ENCODE data around the gene PPTC7. TPM values are rescaled to one million over a fixed set of nuclear protein-coding genes. Genes with fewer than 3 reads are reported as not detected.
A peak's percentile ranks its signal among the peaks of the same experiment; 100 is the strongest.
"Not testable (repeated sequence)": the region's sequence is repeated elsewhere in the genome, so short reads cannot be mapped to it uniquely, and the experiment has no call there.

Gene PPTC7
- total RNA-seq, 3 donors from 2014 or later: 74.2 to 76.4 (median 74.4) TPM

DNA sequence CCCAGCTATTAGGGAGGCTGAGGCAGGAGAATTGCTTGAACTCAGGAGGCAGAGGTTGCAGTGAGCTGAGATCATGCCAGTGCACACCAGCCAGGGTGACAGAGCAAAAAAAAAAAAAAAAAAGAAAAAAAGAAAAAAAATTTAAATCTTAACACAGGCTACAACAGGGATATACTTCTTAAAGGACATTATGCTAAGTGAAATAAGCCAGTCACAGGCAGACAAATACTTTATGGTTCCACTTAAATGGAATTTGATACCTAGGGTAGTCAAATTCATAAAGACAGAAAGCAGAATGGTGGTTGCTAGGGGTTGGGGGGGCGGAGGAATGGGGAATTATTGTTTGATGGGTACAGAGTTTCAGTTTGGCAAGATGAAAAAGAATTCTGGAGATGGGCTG is 14.8 kb upstream of the PPTC7 start:
- Mint-ChIP-seq H3K27me3 (ENCODE audit: low read depth) (no peaks in the 10 kb centered on the region), H3K36me3 (ENCODE audit: insufficient read depth) (no peaks in the 10 kb centered on the region), H3K9me3 (no peaks in the 10 kb centered on the region), H3K4me1 (ENCODE audit: low read depth) (peaks cover 8% of the 10 kb centered on the region), H3K4me3 (no peak overlapping the region)
- ATAC-seq: no peak
- DNase-seq: no peak

DNA sequence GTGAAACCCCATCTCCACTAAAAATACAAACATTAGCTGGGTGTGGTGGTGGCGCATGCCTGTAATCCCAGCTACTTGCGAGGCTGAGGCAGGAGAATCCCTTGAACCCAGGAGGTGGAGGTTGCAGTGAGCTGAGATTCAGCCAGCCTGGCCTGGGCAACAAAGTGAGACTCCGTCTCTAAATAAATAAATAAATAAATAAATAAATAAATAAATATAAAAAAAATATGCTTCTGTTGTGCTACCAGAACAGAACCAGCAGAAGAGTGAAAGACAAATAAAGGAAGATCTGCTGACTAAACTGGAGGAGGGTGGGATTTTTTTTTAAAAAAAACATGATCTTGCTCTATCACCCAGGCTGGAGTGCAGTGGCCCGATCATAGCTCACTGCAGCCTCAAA is 9.8 kb upstream of the PPTC7 start:
- not testable (repeated sequence) for DNase-seq; H3K27me3 Mint-ChIP-seq (ENCODE audit: low read depth); H3K9me3 Mint-ChIP-seq; H3K36me3 Mint-ChIP-seq (ENCODE audit: insufficient read depth); ATAC-seq; H3K4me3 Mint-ChIP-seq
- H3K4me1 Mint-ChIP-seq (ENCODE audit: low read depth): peaks cover 21% of the 10 kb centered on the region

DNA sequence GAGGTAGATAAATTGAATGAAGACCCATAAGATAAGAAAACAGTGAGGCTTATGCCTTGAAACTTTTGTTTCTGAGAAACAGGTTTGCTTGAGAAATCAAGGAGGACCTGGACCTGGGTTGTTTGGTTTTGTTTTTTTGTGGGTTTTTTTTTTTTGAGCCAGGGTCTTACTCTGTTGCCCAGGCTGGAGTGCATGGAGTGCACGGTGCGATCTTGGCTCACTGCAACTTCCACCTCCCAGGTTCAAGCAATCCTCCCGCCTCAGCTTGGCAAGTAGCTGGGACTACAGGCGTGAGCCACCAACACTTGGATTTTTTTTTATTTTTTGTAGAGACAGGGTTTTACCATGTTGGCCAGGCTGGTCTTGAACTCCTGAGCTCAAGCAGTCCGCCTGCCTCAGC is 9.0 kb upstream of the PPTC7 start:
- DNase-seq (no peak), ATAC-seq (no peak)
- H3K27me3 Mint-ChIP-seq (ENCODE audit: low read depth): no peaks in the 10 kb centered on the region
- H3K4me3 Mint-ChIP-seq: no peak overlapping the region
- no peaks in the 10 kb centered on the region for H3K9me3 Mint-ChIP-seq
- no peaks in the 10 kb centered on the region for H3K36me3 Mint-ChIP-seq (ENCODE audit: insufficient read depth)
- H3K4me1 Mint-ChIP-seq (ENCODE audit: low read depth): peaks cover 21% of the 10 kb centered on the region

DNA sequence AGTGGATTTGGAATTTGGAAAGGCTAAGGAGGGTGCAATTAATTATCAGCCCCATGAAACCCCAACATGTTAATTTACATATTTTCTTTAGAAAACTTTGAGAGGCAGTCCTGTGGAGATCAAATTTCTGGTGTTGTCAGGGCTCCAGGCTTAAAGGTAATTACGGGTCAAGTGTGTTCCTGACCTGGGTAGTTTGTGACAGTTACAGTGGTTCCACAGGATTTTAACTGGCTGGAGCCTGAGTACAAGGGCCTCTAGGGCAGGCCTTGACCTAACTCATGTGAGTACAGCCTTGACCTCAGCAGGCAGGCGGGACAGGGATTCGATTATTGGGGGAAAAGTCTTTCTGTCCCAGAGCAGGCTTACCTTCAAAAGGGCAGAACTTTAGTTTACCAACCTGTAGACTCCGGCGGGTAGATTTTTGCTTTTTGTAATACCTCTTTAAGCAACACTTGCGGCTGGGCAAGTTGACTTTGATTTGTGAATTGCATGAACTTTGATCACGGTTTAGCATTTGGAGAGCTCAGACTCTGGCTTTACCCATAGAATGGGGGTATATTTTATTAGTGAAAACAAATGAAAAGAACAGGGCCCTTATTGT is 8.4 kb upstream of the PPTC7 start:
- Mint-ChIP-seq H3K27me3 (ENCODE audit: low read depth) (no peaks in the 10 kb centered on the region), H3K9me3 (no peaks in the 10 kb centered on the region), H3K36me3 (ENCODE audit: insufficient read depth) (no peaks in the 10 kb centered on the region), H3K4me1 (ENCODE audit: low read depth) (peaks cover 21% of the 10 kb centered on the region), H3K4me3 (no peak overlapping the region)
- ATAC-seq (no peak), DNase-seq (no peak)

DNA sequence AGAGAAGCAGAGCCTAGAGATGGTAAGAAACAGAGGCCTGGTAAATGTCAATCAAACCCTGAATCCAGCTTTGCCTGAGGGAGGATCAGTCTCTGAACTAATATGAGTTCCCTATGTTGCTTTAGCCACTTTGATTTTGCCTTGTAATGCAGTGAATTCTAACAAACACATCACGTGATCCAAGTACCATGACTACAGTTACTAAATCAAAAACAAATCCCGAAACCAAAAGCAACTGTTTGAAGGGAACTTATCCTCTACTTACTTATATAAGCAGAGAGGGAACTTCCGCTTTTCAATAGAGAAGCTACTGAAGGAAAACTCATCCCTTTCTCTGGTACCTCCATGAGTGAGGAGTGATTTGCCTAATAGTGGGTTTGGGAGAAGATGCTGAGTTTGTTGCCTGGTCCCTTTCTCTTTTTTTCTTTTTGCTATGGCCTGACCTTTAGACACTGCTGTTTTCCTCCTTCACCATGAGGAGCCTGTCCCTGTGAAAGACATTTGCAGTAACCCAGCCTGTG is 7.7 kb upstream of the PPTC7 start:
- Mint-ChIP-seq H3K4me3 (no peak overlapping the region), H3K36me3 (ENCODE audit: insufficient read depth) (no peaks in the 10 kb centered on the region), H3K4me1 (ENCODE audit: low read depth) (peaks cover 22% of the 10 kb centered on the region), H3K9me3 (no peaks in the 10 kb centered on the region), H3K27me3 (ENCODE audit: low read depth) (no peaks in the 10 kb centered on the region)
- no peak for DNase-seq
- ATAC-seq: peak; percentile 87 to 93

DNA sequence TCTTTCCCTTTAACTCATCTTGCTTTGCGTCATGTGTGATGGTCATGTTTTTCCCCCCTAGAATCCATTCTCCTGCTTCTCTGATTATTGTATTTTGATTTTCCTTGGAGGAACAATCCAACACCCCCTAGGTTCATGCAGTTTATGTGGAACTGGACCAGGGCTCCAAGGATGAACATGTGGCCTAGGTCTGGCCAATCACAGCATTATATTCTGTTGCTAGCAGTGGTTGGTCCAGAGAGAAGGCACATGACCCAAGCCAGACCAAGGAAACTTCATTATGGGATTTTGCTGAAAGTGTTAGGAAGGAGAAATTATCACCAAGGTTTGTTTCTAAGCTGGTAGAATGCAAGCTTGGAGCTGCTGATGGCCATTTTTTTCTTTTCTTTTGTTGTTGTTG is 6.9 kb upstream of the PPTC7 start:
- ATAC-seq: no peak
- H3K4me3 Mint-ChIP-seq: no peak overlapping the region
- H3K27me3 Mint-ChIP-seq (ENCODE audit: low read depth): no peaks in the 10 kb centered on the region
- no peaks in the 10 kb centered on the region for H3K36me3 Mint-ChIP-seq (ENCODE audit: insufficient read depth)
- H3K9me3 Mint-ChIP-seq: no peaks in the 10 kb centered on the region
- no peak for DNase-seq
- peaks cover 30% of the 10 kb centered on the region for H3K4me1 Mint-ChIP-seq (ENCODE audit: low read depth)

DNA sequence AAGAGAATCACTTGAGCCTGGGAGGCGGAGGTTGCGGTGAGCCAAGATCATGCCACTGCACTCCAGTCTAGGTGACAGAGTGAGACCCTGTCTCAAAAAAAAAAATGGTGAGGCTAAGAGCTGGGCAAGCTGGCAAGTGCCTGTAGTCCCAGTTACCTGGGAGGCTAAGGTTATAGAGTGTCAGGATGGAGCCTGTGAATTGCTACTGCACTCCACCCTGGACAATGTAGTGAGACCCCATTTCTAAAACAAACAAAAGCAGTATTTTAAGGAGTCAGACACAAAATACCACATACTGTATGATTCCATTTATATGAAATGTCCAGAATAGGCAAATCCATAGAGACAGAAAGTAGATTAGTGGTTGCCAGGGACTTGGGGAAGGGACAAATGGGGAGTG is 4.0 kb upstream of the PPTC7 start:
- not testable (repeated sequence) for H3K4me3 Mint-ChIP-seq; H3K9me3 Mint-ChIP-seq; H3K27me3 Mint-ChIP-seq (ENCODE audit: low read depth); H3K36me3 Mint-ChIP-seq (ENCODE audit: insufficient read depth); ATAC-seq; DNase-seq
- H3K4me1 Mint-ChIP-seq (ENCODE audit: low read depth): peaks cover 48% of the 10 kb centered on the region

DNA sequence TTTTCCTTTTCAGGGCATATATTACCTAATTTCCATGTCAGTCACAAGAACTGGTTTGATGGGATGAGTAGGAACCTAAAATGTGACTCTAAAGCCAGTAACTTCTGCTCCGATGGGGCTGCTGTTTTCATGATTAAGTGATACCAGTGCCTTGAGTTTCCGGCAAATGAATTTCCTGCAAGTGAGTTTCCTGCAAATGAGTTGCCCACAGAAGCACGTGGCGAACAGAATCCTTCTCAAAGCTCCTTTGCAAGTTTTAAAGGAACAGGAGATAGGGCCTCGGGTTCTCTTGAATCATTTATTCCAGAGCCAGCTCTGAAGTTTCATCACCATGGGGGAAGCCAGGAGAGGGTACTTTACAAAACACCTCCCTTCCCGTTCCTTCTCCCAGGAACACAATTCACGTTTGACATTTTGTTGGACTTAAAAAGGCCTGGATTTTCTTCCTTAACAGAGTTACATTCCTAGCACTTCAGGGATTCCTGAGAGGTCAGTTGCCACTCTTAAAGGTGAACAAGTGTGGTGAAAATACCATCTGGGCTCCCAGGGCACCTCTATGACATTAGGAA is 2.2 kb upstream of the PPTC7 start:
- ATAC-seq (no peak), DNase-seq (peak; percentile 29)
- Mint-ChIP-seq H3K4me3 (peak overlapping the region; percentile 54), H3K9me3 (no peaks in the 10 kb centered on the region), H3K36me3 (ENCODE audit: insufficient read depth) (peaks cover 9% of the 10 kb centered on the region), H3K27me3 (ENCODE audit: low read depth) (no peaks in the 10 kb centered on the region), H3K4me1 (ENCODE audit: low read depth) (peaks cover 47% of the 10 kb centered on the region)

DNA sequence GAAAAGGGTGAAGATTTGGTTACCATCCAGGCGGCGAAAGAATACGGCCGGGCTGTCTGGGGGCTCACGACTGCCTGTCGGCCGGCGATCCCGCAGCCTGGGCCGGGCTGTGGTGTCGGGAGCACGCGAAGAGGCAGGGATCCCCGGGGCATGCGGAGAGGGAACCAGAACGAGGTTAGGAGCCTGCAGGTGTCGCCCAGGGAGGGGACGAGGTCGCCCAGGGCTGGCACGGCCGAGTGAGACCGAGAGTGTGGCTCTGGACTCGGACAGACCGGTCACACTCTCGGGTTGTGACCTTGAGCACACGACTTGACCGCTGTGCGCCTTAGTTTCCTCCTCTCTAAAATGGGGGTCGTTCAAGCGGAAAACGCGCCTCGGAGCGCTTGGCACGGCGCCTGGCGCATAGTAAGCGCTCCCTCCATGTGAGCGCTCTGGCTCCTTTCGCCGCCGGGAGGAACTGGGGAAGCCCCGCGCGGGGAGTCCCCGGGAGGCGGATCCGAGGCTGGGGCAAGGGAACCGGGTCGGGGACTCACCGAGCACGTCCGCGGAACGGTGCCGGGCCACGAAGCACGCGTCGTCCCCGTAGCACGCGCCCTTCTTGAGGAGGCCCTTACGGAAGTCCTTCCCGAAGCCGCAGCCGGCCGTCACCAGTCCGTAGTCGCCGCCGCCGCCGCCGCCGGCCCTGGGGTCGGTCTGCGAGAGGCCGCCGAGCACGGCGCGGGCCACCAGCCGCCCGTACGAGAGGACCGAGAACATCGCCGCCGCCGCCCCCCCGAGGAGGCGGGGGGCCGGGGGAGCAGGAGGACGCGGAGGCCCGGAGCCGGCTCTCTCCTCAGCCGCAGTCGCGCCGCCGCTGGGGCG is 612 bp downstream of the PPTC7 start:
- Mint-ChIP-seq H3K9me3 (no peaks in the 10 kb centered on the region), H3K4me3 (peak overlapping the region; percentile 92), H3K27me3 (ENCODE audit: low read depth) (no peaks in the 10 kb centered on the region), H3K4me1 (ENCODE audit: low read depth) (peaks cover 70% of the 10 kb centered on the region), H3K36me3 (ENCODE audit: insufficient read depth) (peaks cover 12% of the 10 kb centered on the region)
- DNase-seq (peak; percentile 83), ATAC-seq (peak; percentile 47 to 52)

DNA sequence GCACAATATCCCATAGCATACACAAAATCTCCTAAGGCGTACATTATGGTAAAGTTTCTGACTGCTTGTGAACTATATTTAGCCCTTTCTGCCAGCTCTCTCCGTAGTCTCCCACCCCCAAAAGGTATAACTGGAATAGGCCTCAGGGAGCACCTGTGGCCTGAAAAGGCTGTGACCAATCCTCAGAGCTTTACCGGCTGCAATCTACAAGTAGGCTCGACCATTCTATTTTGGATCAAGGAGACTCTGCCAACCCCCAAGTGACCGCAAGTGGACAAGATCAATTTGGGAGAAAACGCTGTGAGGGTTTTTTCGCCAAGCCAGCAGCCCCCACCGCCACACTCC is 1.2 kb downstream of the PPTC7 start:
- Mint-ChIP-seq H3K36me3 (ENCODE audit: insufficient read depth) (peaks cover 12% of the 10 kb centered on the region), H3K4me3 (peak overlapping the region; percentile 92), H3K27me3 (ENCODE audit: low read depth) (no peaks in the 10 kb centered on the region), H3K9me3 (no peaks in the 10 kb centered on the region), H3K4me1 (ENCODE audit: low read depth) (peaks cover 74% of the 10 kb centered on the region)
- DNase-seq (no peak), ATAC-seq (no peak)

DNA sequence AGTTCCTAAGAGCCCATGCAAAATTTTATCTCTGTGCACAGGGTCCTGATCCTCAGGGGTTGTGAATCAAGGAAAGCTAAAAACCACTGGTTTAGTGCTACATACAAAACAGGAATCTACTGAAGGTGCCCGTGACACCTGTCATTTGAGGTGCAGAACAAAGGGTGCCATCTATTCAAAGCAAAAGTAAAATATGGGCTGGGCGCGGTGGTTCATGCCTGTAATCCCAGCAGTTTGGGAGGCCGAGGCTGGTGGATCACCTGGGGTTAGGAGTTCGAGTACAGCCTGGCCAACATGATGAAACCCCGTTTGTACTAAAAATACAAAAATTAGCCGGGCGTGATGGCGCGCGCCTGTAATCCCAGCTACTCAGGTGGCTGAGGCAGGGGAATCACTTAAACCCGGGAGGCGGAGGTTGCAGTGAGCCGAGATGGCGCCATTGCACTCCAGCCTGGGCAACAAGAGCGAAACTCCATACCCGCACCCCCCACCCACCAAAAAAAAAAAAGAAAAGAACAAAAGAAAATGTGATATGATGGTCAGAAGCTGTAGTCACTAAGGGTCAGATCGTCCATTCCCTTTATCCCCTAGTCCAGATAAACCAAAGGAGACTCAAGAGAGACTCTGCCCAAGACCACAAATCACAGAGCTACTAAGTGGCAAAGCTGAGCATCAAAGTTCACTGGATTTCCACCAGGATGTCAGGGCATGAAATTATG is 3.4 kb downstream of the PPTC7 start:
- H3K4me1 Mint-ChIP-seq (ENCODE audit: low read depth): peaks cover 80% of the 10 kb centered on the region
- peak overlapping the region; percentile 92 for H3K4me3 Mint-ChIP-seq
- H3K36me3 Mint-ChIP-seq (ENCODE audit: insufficient read depth): peaks cover 16% of the 10 kb centered on the region
- ATAC-seq (no peak), DNase-seq (no peak)
- H3K27me3 Mint-ChIP-seq (ENCODE audit: low read depth): no peaks in the 10 kb centered on the region
- H3K9me3 Mint-ChIP-seq: peaks cover 3% of the 10 kb centered on the region

DNA sequence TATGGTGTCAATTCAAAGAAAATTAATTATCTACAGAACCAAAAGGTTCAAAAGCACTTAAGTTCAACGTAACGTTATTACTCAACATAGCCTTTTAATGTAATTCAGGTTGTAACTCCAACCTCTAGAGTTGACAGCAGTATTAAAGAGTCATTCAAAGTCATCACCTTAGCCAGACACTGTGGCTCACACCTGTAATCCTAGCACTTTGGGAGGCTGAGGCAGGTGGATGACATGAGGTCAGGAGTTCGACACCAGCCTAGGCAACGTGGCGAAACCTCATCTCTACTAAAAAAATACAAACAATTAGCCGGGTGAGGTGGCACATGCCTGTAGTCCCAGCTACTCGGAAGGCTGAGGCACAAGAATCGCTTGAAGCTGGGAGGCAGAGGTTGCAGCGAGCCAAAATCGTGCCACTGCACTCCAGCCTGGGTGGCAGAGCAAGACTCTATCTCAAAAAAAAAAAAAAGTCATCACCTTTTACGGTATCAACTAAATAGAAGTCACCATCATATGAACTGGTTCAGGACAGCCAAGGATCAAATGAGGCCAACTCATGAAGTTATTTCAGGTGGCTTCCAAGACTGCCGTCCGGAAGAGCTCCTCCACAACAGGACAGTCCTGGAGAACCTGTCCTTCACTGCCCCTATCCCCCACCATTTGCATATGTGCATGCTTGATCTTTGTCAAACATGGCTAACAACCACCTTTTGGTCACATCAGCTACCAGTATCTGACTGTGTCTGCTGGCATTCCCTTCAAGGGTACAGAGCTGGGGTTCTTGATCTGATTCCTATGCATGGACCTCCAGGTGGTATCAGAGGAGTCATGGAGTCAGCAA is 4.2 kb downstream of the PPTC7 start:
- H3K4me1 Mint-ChIP-seq (ENCODE audit: low read depth): peaks cover 78% of the 10 kb centered on the region
- ATAC-seq: peak; percentile 29 to 30
- H3K9me3 Mint-ChIP-seq: peaks cover 3% of the 10 kb centered on the region

DNA sequence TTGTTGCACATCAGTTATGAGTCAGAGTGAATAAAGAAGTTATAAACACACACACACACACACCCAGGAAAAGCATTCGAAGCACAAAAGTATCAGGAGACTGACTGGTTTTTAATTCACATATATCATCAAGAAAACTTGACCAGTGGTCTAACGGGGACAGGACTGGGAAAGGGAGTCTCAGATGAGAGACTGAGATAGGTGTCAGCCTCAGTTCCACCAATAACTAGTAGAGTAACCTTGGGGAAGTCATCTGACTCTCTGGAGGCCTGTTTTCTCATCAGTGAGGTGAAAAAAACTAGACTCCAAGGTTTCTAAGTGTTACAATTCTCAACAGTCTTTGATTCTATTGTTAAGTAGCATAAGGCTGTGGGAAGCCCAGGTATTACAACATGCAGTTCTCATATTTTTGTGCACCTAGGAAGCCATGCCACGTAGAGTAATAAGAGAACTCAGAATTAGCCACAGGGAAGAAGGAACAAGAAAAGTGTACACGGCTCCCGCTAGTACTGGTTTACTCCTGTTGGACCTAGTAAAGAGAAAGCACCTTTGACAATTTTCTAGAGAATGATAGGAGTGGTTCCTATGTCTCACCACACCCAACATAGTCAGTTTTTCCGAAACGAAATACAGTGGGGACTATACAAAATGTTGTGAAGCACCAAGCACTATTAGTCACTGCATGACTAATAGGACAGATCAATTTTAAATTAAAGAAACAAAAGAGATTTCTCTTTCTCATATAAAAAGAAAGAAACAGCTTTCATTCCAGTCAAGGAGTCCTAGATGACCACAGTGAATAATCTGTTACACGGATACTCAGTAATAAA is 5.0 kb downstream of the PPTC7 start:
- peaks cover 3% of the 10 kb centered on the region for H3K9me3 Mint-ChIP-seq
- peak; percentile 13 for DNase-seq
- H3K27me3 Mint-ChIP-seq (ENCODE audit: low read depth): no peaks in the 10 kb centered on the region
- peak overlapping the region; percentile 92 for H3K4me3 Mint-ChIP-seq
- peaks cover 75% of the 10 kb centered on the region for H3K4me1 Mint-ChIP-seq (ENCODE audit: low read depth)
- peaks cover 16% of the 10 kb centered on the region for H3K36me3 Mint-ChIP-seq (ENCODE audit: insufficient read depth)
- ATAC-seq: peak; percentile 56 to 59

More for the DNA sequence above, 4.2 kb downstream of the PPTC7 start:
- H3K4me3 Mint-ChIP-seq: peak overlapping the region; percentile 92
- H3K36me3 Mint-ChIP-seq (ENCODE audit: insufficient read depth): peaks cover 16% of the 10 kb centered on the region
- peak; percentile 32 for DNase-seq
- H3K27me3 Mint-ChIP-seq (ENCODE audit: low read depth): no peaks in the 10 kb centered on the region

Measured in activated T-cell treated with anti-CD3 and anti-CD28 coated beads, Interleukin-2, amount 50 U/mL, for 4 hours (primary cell).